Measurements from ENCODE around the gene KCNIP1.

KCNIP1 gene

DNA sequence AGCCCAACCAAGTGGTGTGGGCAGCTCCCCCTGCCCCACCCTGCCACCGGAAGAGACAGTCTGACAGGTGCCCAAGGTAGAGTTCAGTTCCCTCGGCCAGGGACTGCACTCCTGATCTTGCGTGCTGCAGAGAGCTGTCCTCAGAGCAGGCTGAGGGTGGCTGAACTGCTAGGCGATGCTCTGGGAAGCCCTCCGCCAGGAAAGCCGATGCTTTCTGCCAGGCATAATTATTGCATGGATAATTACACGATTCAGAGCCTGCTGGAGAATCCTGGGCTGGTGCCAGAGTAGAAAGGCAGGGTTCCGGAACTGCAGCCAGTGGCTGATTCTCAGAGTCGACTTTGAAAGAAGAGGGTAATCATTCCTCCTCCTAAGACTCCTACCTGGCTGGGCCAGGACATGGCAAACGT is 19.3 kb downstream of the KCNIP1 start:
- CTCF ChIA-PET, result no interaction called here

DNA sequence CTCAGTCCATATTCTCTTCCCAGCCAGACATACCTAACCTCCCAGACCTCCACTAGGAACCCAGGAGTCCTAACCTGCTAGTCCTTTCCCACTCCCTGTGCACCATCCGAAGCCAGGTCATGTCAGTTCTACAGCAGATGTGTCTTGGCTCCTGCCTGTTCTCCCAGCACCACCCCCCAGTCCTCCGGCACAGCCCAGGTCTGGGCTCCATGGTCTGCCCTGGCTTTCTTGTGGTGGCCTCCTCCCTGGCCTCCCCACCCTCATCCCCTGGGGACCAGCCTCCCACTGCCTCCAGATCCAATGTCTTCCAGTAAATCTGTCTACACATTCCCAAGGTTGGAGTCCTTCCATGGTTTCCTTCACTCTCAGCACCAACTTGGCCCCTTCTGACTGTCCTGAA is 20.0 kb downstream of the KCNIP1 start:
- Histone ChIP-seq H3K4me3 (ENCODE audit: low read depth, low read length) (no peak overlapping the region), H3K36me3 (ENCODE audit: control insufficient read depth in 2 of 2, insufficient read depth in 1 of 2, low read length in 2 of 2) (no peaks in the 10 kb centered on the region), H3K9me3 (ENCODE audit: control insufficient read depth, insufficient read depth, low read depth, low read length) (no peaks in the 10 kb centered on the region), H3K27ac (ENCODE audit: extremely low read depth, low read depth, low read length) (no peak overlapping the region), H3K4me1 (ENCODE audit: control insufficient read depth, insufficient read depth, low read length) (peaks cover 10% of the 10 kb centered on the region)
- TF ChIP-seq GFI1B (tag by site-specific recombination; IDR thresholded peaks at IDR 0.05), result no peak
- TF ChIP-seq ZIC2 (tag by site-specific recombination; IDR thresholded peaks at IDR 0.05), result 0 out of 2 replicates have a peak, but pooled peaks have one; percentile 12
- TF ChIP-seq ZNF837 (tag by site-specific recombination; IDR thresholded peaks at IDR 0.05), result no peak
- TF ChIP-seq ZNF529 (tag by site-specific recombination; IDR thresholded peaks at IDR 0.05; ENCODE audit: insufficient replicate concordance), result no peak
- TF ChIP-seq, protein P1, sequence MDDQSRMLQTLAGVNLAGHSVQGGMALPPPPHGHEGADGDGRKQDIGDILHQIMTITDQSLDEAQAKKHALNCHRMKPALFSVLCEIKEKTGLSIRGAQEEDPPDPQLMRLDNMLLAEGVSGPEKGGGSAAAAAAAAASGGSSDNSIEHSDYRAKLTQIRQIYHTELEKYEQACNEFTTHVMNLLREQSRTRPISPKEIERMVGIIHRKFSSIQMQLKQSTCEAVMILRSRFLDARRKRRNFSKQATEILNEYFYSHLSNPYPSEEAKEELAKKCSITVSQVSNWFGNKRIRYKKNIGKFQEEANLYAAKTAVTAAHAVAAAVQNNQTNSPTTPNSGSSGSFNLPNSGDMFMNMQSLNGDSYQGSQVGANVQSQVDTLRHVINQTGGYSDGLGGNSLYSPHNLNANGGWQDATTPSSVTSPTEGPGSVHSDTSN (CRISPR knock-in tag; IDR thresholded peaks at IDR 0.05), result no peak
- TF ChIP-seq GLIS1 (tag by site-specific recombination; IDR thresholded peaks at IDR 0.05), result peak; percentile 91
- TF ChIP-seq, protein P2, sequence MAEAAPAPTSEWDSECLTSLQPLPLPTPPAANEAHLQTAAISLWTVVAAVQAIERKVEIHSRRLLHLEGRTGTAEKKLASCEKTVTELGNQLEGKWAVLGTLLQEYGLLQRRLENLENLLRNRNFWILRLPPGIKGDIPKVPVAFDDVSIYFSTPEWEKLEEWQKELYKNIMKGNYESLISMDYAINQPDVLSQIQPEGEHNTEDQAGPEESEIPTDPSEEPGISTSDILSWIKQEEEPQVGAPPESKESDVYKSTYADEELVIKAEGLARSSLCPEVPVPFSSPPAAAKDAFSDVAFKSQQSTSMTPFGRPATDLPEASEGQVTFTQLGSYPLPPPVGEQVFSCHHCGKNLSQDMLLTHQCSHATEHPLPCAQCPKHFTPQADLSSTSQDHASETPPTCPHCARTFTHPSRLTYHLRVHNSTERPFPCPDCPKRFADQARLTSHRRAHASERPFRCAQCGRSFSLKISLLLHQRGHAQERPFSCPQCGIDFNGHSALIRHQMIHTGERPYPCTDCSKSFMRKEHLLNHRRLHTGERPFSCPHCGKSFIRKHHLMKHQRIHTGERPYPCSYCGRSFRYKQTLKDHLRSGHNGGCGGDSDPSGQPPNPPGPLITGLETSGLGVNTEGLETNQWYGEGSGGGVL (tag by site-specific recombination; IDR thresholded peaks at IDR 0.05), result no peak
- no peak for TF ChIP-seq ZBTB1 (tag by site-specific recombination; IDR thresholded peaks at IDR 0.05)
- TF ChIP-seq ZNF530 (tag by site-specific recombination; IDR thresholded peaks at IDR 0.05; ENCODE audit: low read depth), result no peak
- CTCF ChIA-PET, result no interaction called here
- POLR2A ChIA-PET, result no interaction called here

More for the DNA sequence above, 19.3 kb downstream of the KCNIP1 start:
- Histone ChIP-seq H3K4me1 (ENCODE audit: control insufficient read depth, insufficient read depth, low read length) (peaks cover 10% of the 10 kb centered on the region), H3K4me3 (ENCODE audit: low read depth, low read length) (no peak overlapping the region), H3K27ac (ENCODE audit: extremely low read depth, low read depth, low read length) (no peak overlapping the region), H3K9me3 (ENCODE audit: control insufficient read depth, insufficient read depth, low read depth, low read length) (no peaks in the 10 kb centered on the region), H3K36me3 (ENCODE audit: control insufficient read depth in 2 of 2, insufficient read depth in 1 of 2, low read length in 2 of 2) (no peaks in the 10 kb centered on the region)
- POLR2A ChIA-PET, result no interaction called here
- TF ChIP-seq ZBTB17 (tag by site-specific recombination; IDR thresholded peaks at IDR 0.05) (peak; percentile 96), SCRT2 (tag by site-specific recombination; IDR thresholded peaks at IDR 0.05) (peak; percentile 26; the same call in 1 of the 2 replicates), ZIC2 (tag by site-specific recombination; IDR thresholded peaks at IDR 0.05) (no peak), SP7 (tag by site-specific recombination; IDR thresholded peaks at IDR 0.05) (peak; percentile 84), ZNF24 (tag by site-specific recombination; IDR thresholded peaks at IDR 0.05) (no peak), ZBTB8A (tag by site-specific recombination; IDR thresholded peaks at IDR 0.05) (0 out of 2 replicates have a peak, but pooled peaks have one; percentile 28), ZNF335 (tag by site-specific recombination; conservative IDR thresholded peaks at IDR 0.05) (peak; percentile 10; the same call in 1 of the 2 replicates)
- TF ChIP-seq, protein P3, sequence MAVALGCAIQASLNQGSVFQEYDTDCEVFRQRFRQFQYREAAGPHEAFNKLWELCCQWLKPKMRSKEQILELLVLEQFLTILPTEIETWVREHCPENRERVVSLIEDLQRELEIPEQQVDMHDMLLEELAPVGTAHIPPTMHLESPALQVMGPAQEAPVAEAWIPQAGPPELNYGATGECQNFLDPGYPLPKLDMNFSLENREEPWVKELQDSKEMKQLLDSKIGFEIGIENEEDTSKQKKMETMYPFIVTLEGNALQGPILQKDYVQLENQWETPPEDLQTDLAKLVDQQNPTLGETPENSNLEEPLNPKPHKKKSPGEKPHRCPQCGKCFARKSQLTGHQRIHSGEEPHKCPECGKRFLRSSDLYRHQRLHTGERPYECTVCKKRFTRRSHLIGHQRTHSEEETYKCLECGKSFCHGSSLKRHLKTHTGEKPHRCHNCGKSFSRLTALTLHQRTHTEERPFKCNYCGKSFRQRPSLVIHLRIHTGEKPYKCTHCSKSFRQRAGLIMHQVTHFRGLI (tag by site-specific recombination; IDR thresholded peaks at IDR 0.05), result peak; percentile 97

DNA sequence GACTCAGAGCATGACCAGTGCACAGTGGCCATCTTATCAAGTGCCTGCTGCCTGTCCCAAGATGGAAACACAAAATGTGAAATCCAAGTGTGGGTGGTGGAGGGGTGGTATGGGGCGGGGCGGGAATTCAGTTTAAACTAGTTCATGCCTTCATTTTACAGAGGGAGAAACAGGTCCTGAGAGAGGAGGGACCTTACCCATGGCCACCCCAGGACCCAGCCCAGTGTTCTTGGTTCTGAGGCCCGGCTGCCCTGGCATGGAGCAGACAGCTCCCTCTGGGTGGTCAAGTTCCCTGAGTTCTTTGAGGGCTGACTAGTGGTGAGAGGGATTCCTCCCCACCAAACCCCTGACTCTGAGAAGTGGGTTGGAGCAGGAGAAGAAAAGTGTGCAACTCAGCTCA is 20.8 kb downstream of the KCNIP1 start:
- CTCF ChIA-PET, result no interaction called here
- H3K4me3 ChIP-seq (ENCODE audit: low read depth, low read length), result no peak overlapping the region
- no peaks in the 10 kb centered on the region for H3K9me3 ChIP-seq (ENCODE audit: control insufficient read depth, insufficient read depth, low read depth, low read length)
- no peak overlapping the region for H3K27ac ChIP-seq (ENCODE audit: extremely low read depth, low read depth, low read length)
- POLR2A ChIA-PET, result no interaction called here
- peaks cover 3% of the 10 kb centered on the region for H3K4me1 ChIP-seq (ENCODE audit: control insufficient read depth, insufficient read depth, low read length)
- H3K36me3 ChIP-seq (ENCODE audit: control insufficient read depth in 2 of 2, insufficient read depth in 1 of 2, low read length in 2 of 2), result no peaks in the 10 kb centered on the region
- TF ChIP-seq, protein P4, sequence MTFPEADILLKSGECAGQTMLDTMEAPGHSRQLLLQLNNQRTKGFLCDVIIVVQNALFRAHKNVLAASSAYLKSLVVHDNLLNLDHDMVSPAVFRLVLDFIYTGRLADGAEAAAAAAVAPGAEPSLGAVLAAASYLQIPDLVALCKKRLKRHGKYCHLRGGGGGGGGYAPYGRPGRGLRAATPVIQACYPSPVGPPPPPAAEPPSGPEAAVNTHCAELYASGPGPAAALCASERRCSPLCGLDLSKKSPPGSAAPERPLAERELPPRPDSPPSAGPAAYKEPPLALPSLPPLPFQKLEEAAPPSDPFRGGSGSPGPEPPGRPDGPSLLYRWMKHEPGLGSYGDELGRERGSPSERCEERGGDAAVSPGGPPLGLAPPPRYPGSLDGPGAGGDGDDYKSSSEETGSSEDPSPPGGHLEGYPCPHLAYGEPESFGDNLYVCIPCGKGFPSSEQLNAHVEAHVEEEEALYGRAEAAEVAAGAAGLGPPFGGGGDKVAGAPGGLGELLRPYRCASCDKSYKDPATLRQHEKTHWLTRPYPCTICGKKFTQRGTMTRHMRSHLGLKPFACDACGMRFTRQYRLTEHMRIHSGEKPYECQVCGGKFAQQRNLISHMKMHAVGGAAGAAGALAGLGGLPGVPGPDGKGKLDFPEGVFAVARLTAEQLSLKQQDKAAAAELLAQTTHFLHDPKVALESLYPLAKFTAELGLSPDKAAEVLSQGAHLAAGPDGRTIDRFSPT (tag by site-specific recombination; IDR thresholded peaks at IDR 0.05), result no peak
- no peak for TF ChIP-seq ZNF221 (tag by site-specific recombination; IDR thresholded peaks at IDR 0.05; ENCODE audit: borderline replicate concordance)
- TF ChIP-seq, protein P5, sequence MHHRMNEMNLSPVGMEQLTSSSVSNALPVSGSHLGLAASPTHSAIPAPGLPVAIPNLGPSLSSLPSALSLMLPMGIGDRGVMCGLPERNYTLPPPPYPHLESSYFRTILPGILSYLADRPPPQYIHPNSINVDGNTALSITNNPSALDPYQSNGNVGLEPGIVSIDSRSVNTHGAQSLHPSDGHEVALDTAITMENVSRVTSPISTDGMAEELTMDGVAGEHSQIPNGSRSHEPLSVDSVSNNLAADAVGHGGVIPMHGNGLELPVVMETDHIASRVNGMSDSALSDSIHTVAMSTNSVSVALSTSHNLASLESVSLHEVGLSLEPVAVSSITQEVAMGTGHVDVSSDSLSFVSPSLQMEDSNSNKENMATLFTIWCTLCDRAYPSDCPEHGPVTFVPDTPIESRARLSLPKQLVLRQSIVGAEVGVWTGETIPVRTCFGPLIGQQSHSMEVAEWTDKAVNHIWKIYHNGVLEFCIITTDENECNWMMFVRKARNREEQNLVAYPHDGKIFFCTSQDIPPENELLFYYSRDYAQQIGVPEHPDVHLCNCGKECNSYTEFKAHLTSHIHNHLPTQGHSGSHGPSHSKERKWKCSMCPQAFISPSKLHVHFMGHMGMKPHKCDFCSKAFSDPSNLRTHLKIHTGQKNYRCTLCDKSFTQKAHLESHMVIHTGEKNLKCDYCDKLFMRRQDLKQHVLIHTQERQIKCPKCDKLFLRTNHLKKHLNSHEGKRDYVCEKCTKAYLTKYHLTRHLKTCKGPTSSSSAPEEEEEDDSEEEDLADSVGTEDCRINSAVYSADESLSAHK (tag by site-specific recombination; IDR thresholded peaks at IDR 0.05), result no peak
- no peak for TF ChIP-seq GLI2 (tag by site-specific recombination; IDR thresholded peaks at IDR 0.05; ENCODE audit: borderline replicate concordance, low read depth)
- no peak for TF ChIP-seq ZNF501 (tag by site-specific recombination; IDR thresholded peaks at IDR 0.05)
- no peak for TF ChIP-seq ZNF701 (tag by site-specific recombination; IDR thresholded peaks at IDR 0.05)
- TF ChIP-seq ZNF140 (tag by site-specific recombination; IDR thresholded peaks at IDR 0.05), result no peak

Measured in HEK293 (cell line).